H1 (cell line): ENCODE data around the gene SEMA3F. TPM values are rescaled to one million over a fixed set of nuclear protein-coding genes. Genes with fewer than 3 reads are reported as not detected.

Experiments
- ASH2L ChIP-seq: fragments of 200-600, 300-600 bp; sonication (generic); IDR thresholded peaks from one replicate; pipeline ENCODE4 v1.7.1; 2017; ENCODE audit warnings: low read length
- BACH1 ChIP-seq: IDR thresholded peaks from 2 replicates; pipeline ENCODE4 v1.6.1; 2012; ENCODE audit warnings: low read length, improper control_type of control experiment
- CBX5 ChIP-seq: fragments of 300-800, 300-1000 bp; sonication (generic); IDR thresholded peaks from 2 replicates; pipeline ENCODE4 v1.7.1; 2016; ENCODE audit warnings: antibody characterized with exemption, low read length, low read depth
- CHD1 ChIP-seq: IDR thresholded peaks from 2 replicates; pipeline ENCODE4 v1.6.1; 2012; ENCODE audit warnings: low read depth, low read length, improper control_type of control experiment
- CTBP2 ChIP-seq: IDR thresholded peaks from 2 replicates; pipeline ENCODE4 v1.7.0; 2011; ENCODE audit warnings: borderline replicate concordance, mild to moderate bottlenecking, moderate library complexity, mixed read lengths, low read length; ENCODE audit not compliant: insufficient read depth, insufficient read length
- CTCF ChIP-seq, 3 experiments: IDR thresholded peaks; 1 replicate in 2 of 3; 2 replicates in 1 of 3; pipeline versions ENCODE4 v1.5.1 to v1.6.1; 2011; ENCODE audit warnings: low read length in 3 of 3, mild to moderate bottlenecking in 3 of 3, inconsistent platforms in 2 of 3, low read depth in 1 of 3, moderate library complexity in 1 of 3; ENCODE audit not compliant: insufficient read depth in 1 of 3; ENCODE audit errors: control extremely low read depth in 1 of 3
- EP300 ChIP-seq, 2 experiments: IDR thresholded peaks; 1 replicate in 1 of 2; 2 replicates in 1 of 2; pipeline ENCODE4 v1.6.1; 2011 to 2012; ENCODE audit warnings: low read depth in 2 of 2, low read length in 2 of 2, mild to moderate bottlenecking in 2 of 2, borderline replicate concordance in 1 of 2, inconsistent platforms in 1 of 2, moderate library complexity in 1 of 2
- GABPA ChIP-seq: IDR thresholded peaks from 2 replicates; pipeline ENCODE4 v1.6.1; 2011; ENCODE audit warnings: mild to moderate bottlenecking, low read length, moderate library complexity, borderline replicate concordance; ENCODE audit not compliant: insufficient read depth
- GTF2F1 ChIP-seq: IDR thresholded peaks from 2 replicates; pipeline ENCODE4 v1.6.1; 2012; ENCODE audit warnings: low read depth, low read length, improper control_type of control experiment, borderline replicate concordance
- MAFK ChIP-seq: IDR thresholded peaks from 2 replicates; pipeline ENCODE4 v1.6.1; 2012; ENCODE audit warnings: low read depth, mild to moderate bottlenecking, improper control_type of control experiment, low read length
- MAX ChIP-seq: IDR thresholded peaks from 2 replicates; pipeline ENCODE4 v1.6.1; 2012; ENCODE audit warnings: inconsistent platforms
- NANOG ChIP-seq: IDR thresholded peaks from 2 replicates; pipeline ENCODE4 v1.6.1; 2011; ENCODE audit warnings: low read length, low read depth, mild to moderate bottlenecking, inconsistent platforms; ENCODE audit not compliant: insufficient read depth, poor library complexity, severe bottlenecking
- NRF1 ChIP-seq: IDR thresholded peaks from 2 replicates; pipeline ENCODE4 v1.6.1; 2011; ENCODE audit warnings: mild to moderate bottlenecking, low read depth, low read length, improper control_type of control experiment
- POLR2AphosphoS5 ChIP-seq: IDR thresholded peaks from 2 replicates; pipeline ENCODE4 v1.6.1; 2011; ENCODE audit warnings: low read depth, low read length
- POU5F1 ChIP-seq: IDR thresholded peaks from 2 replicates; pipeline ENCODE4 v1.6.1; 2011; ENCODE audit warnings: low read depth, mild to moderate bottlenecking, low read length, moderate library complexity
- RFX5 ChIP-seq: IDR thresholded peaks from 2 replicates; pipeline ENCODE4 v1.6.1; 2011; ENCODE audit warnings: low read depth, low read length, improper control_type of control experiment, borderline replicate concordance
- SP1 ChIP-seq: IDR thresholded peaks from 2 replicates; pipeline ENCODE4 v1.6.1; 2011; ENCODE audit warnings: low read depth, low read length
- SP2 ChIP-seq: IDR thresholded peaks from 2 replicates; pipeline ENCODE4 v1.6.1; 2012; ENCODE audit warnings: mild to moderate bottlenecking, low read length, inconsistent platforms
- SP4 ChIP-seq: IDR thresholded peaks from 2 replicates; pipeline ENCODE4 v1.6.1; 2012; ENCODE audit warnings: low read length, inconsistent platforms
- TBP ChIP-seq: IDR thresholded peaks from 2 replicates; pipeline ENCODE4 v1.6.1; 2011; ENCODE audit warnings: low read depth, low read length, improper control_type of control experiment
- TCF12 ChIP-seq: IDR thresholded peaks from 2 replicates; pipeline ENCODE4 v1.6.1; 2011; ENCODE audit warnings: low read depth, mild to moderate bottlenecking, low read length
- ZNF274 ChIP-seq: IDR thresholded peaks from 2 replicates; pipeline ENCODE4 v1.7.0; 2012; ENCODE audit warnings: low read length, borderline replicate concordance; ENCODE audit errors: extremely low read depth
- polyA plus RNA-seq, 7 experiments: library from polyadenylated mRNA; depleted of rRNA in 3 of 7; stranded (reverse) in 5 of 7; unstranded in 2 of 7; fragments of >200 nt in 5 of 7; fragments of 200-250 nt in 2 of 7; gene quantifications; 1 replicate in 5 of 7; 2 replicates in 1 of 7; 4 replicates in 1 of 7; pipeline versions ENCODE4 v1.2.1 to v1.2.3, GENCODE V29; 2011 to 2013; ENCODE audit warnings: missing spikeins in 2 of 7, mixed read lengths in 2 of 7
- total RNA-seq: library from RNA; stranded (reverse); fragmentation: NEBNext Ultra II Directional; extraction: Animal tissue kit (Norgen Biotek cat#: 25700); gene quantifications from 2 replicates; pipeline ENCODE4 v1.2.1, GENCODE V29; 2021

SEMA3F gene
- total and polyA plus RNA-seq, 2 of the 8 experiments (the other 6 are each of a cell fraction or from before 2014, with no cell fraction given), result 20.3 to 37.0 TPM

- TF ChIP-seq CTCF (IDR thresholded peaks at IDR 0.05; ENCODE audit: control extremely low read depth in 1 of 3, insufficient read depth in 1 of 3, low read depth in 1 of 3, low read length in 3 of 3), result peak in 2 of 3 experiments; percentile 67 to 97; a peak in 3 of 4 replicates
- no peak; the same call in 1 of the 2 replicates for TF ChIP-seq MAX
- TF ChIP-seq SP2, result peak; percentile 77
- no peak for TF ChIP-seq TCF12
- TF ChIP-seq EP300 (IDR thresholded peaks at IDR 0.05; ENCODE audit: borderline replicate concordance in 1 of 2, low read depth in 2 of 2, low read length in 2 of 2), result no peak; a peak in 1 of 3 replicates
- TF ChIP-seq CBX5, result no peak
- no peak for TF ChIP-seq ZNF274
- TF ChIP-seq TBP, result peak; percentile 49; the same call in 1 of the 2 replicates
- TF ChIP-seq CTBP2, result no peak
- no peak for TF ChIP-seq POU5F1
- no peak for TF ChIP-seq CHD1
- no peak for TF ChIP-seq RFX5
- peak; percentile 94 for TF ChIP-seq GABPA
- TF ChIP-seq NRF1, result no peak
- no peak for TF ChIP-seq POLR2AphosphoS5
- no peak for TF ChIP-seq MAFK
- peak; percentile 60; the same call in 1 of the 2 replicates for TF ChIP-seq SP1
- TF ChIP-seq SP4, result no peak
- TF ChIP-seq NANOG, result peak; percentile 46
- no peak for TF ChIP-seq ASH2L
- 0 out of 2 replicates have a peak, but pooled peaks have one; percentile 36 for TF ChIP-seq BACH1
- TF ChIP-seq GTF2F1, result no peak
Measured at GRCh38 chr3:50227390-50228183, 72.5 kb downstream of the SEMA3F start (continued).
